NCI-H82 (cell line): ENCODE results near the gene STON1.
"Not testable (repeated sequence)": the region's sequence is repeated elsewhere in the genome, so short reads cannot be mapped to it uniquely, and the experiment has no call there.

Experiments used
- DNase-seq: peaks from one replicate; lab custom pipeline; 2025; lab: John Stamatoyannopoulos, UW

STON1 gene

GRCh38 chr2:48530033-48530811 lies at the start of gene STON1:
TSS of gene STON1 (plus strand) at chr2:48530154. CDS start at chr2:48580634, 50,480 bp downstream.
- DNase-seq: peak; percentile 74

- no peak for DNase-seq
These were observed 49.4 kb upstream of the STON1 start for GRCh38 chr2:48480526-48480925.

- peak; percentile 38 for DNase-seq
These were observed 47.6 kb upstream of the STON1 start for GRCh38 chr2:48482313-48482712.

- peak; percentile 70 for DNase-seq
These were observed 47.2 kb upstream of the STON1 start for GRCh38 chr2:48482769-48483168.

GRCh38 chr2:48483506-48483905 lies 46.4 kb upstream of the STON1 start:
- no peak for DNase-seq

- DNase-seq: no peak
These were observed 46.0 kb upstream of the STON1 start for GRCh38 chr2:48483916-48484315.

- no peak for DNase-seq
These were observed 41.4 kb upstream of the STON1 start for GRCh38 chr2:48488545-48488944.

- no peak for DNase-seq
These were observed 33.1 kb upstream of the STON1 start for GRCh38 chr2:48496849-48497248.

- no peak for DNase-seq
These were observed 25.2 kb upstream of the STON1 start for GRCh38 chr2:48504647-48505327.

GRCh38 chr2:48507111-48507510 lies 22.8 kb upstream of the STON1 start:
- DNase-seq: no peak

GRCh38 chr2:48508461-48509124 lies 21.4 kb upstream of the STON1 start:
- peak; percentile 87 for DNase-seq

- DNase-seq: peak; percentile 52
These were observed 19.6 kb upstream of the STON1 start for GRCh38 chr2:48510329-48510728.

- DNase-seq: no peak
These were observed 18.0 kb upstream of the STON1 start for GRCh38 chr2:48511849-48512470.

GRCh38 chr2:48512571-48512970 lies 17.4 kb upstream of the STON1 start:
- DNase-seq: no peak

- DNase-seq: no peak
These were observed 15.5 kb upstream of the STON1 start for GRCh38 chr2:48514348-48515003.

GRCh38 chr2:48515513-48515985 lies 14.4 kb upstream of the STON1 start:
- peak; percentile 54 for DNase-seq

- no peak for DNase-seq
These were observed 10.4 kb upstream of the STON1 start for GRCh38 chr2:48519593-48519992.

- DNase-seq: not testable (repeated sequence)
These were observed 5.2 kb upstream of the STON1 start for GRCh38 chr2:48524756-48525155.

GRCh38 chr2:48525269-48525943 lies 4.5 kb upstream of the STON1 start:
- DNase-seq: peak; percentile 24

- peak; percentile 76 for DNase-seq
These were observed 2.6 kb upstream of the STON1 start for GRCh38 chr2:48527226-48527885.

- no peak for DNase-seq
These were observed 1.5 kb upstream of the STON1 start for GRCh38 chr2:48528431-48528830.
